IPS DF 6.9 (cell line): Measurements from ENCODE around the gene DUSP22.
"Not testable (repeated sequence)": the region's sequence is repeated elsewhere in the genome, so short reads cannot be mapped to it uniquely, and the experiment has no call there.

Experiments used
- DNase-seq: peaks from one replicate; pipeline ENCODE4 v3.0.0-alpha.2; 2013; ENCODE audit warnings: low read depth, low spot score
- H3K27ac ChIP-seq: one replicate; pipeline ENCODE4 v1.5.1; 2013; ENCODE audit warnings: low read length, control low read depth
- H3K27me3 ChIP-seq: 2 replicates; pipeline ENCODE4 v1.6.1; 2013; ENCODE audit warnings: mild to moderate bottlenecking, low read length; ENCODE audit not compliant: control insufficient read depth, insufficient read depth
- H3K36me3 ChIP-seq: 2 replicates; pipeline ENCODE4 v1.6.1; 2013; ENCODE audit warnings: low read length; ENCODE audit not compliant: control insufficient read depth, insufficient read depth
- H3K4me1 ChIP-seq: 2 replicates; pipeline ENCODE4 v1.6.1; 2013; ENCODE audit warnings: low read length; ENCODE audit not compliant: control insufficient read depth, insufficient read depth
- H3K4me3 ChIP-seq: 2 replicates; pipeline ENCODE4 v1.5.1; 2013; ENCODE audit warnings: mild to moderate bottlenecking, low read length
- H3K9me3 ChIP-seq: 2 replicates; pipeline ENCODE4 v1.6.1; 2013; ENCODE audit warnings: low read length, inconsistent platforms; ENCODE audit not compliant: control insufficient read depth, insufficient read depth
- WGBS: extraction: QIAGEN DNeasy Blood & Tissue Kit; methylation state at CpG from one replicate; pipeline ENCODE4 v1.1.7; 2013; ENCODE audit warnings: mixed read lengths, missing lambda C conversion rate; ENCODE audit not compliant: insufficient read length, insufficient coverage; 5-methylcytosine and 5-hydroxymethylcytosine counted together

DUSP22 gene

GRCh38 chr6:367298-367794 is 75.1 kb downstream of the DUSP22 start:
- Histone ChIP-seq H3K36me3 (no peaks in the 10 kb centered on the region), H3K9me3 (no peaks in the 10 kb centered on the region), H3K27ac (no peak overlapping the region), H3K4me3 (no peak overlapping the region), H3K4me1 (no peaks in the 10 kb centered on the region), H3K27me3 (no peaks in the 10 kb centered on the region)
- DNase-seq, result no peak
- no CpG with 5 or more reads among the region's 8 CpGs for WGBS

- H3K4me3 ChIP-seq, result no peak overlapping the region
- no peaks in the 10 kb centered on the region for H3K27me3 ChIP-seq
- no CpG with 5 or more reads among the region's 17 CpGs for WGBS
- H3K36me3 ChIP-seq, result no peaks in the 10 kb centered on the region
- no peak for DNase-seq
- H3K27ac ChIP-seq, result no peak overlapping the region
- no peaks in the 10 kb centered on the region for H3K4me1 ChIP-seq
- no peaks in the 10 kb centered on the region for H3K9me3 ChIP-seq
Observed at GRCh38 chr6:367891-368630, 75.8 kb downstream of the DUSP22 start.

GRCh38 chr6:369559-370431 is 77.5 kb downstream of the DUSP22 start:
- Histone ChIP-seq H3K9me3 (no peaks in the 10 kb centered on the region), H3K27me3 (no peaks in the 10 kb centered on the region), H3K4me3 (no peak overlapping the region), H3K36me3 (no peaks in the 10 kb centered on the region), H3K27ac (no peak overlapping the region), H3K4me1 (peaks cover 3% of the 10 kb centered on the region)
- WGBS, result no CpG with 5 or more reads among the region's 13 CpGs
- DNase-seq, result no peak

- no peaks in the 10 kb centered on the region for H3K27me3 ChIP-seq
Observed at GRCh38 chr6:370555-370954, 78.3 kb downstream of the DUSP22 start.

GRCh38 chr6:371851-372250 is 79.6 kb downstream of the DUSP22 start:
- WGBS, result no CpG with 5 or more reads among the region's 2 CpGs
- not testable (repeated sequence) for DNase-seq, H3K27me3 ChIP-seq, H3K27ac ChIP-seq, H3K4me1 ChIP-seq, H3K4me3 ChIP-seq, H3K9me3 ChIP-seq, H3K36me3 ChIP-seq

More at GRCh38 chr6:370555-370954, 78.3 kb downstream of the DUSP22 start:
- peaks cover 3% of the 10 kb centered on the region for H3K4me1 ChIP-seq
- H3K9me3 ChIP-seq, result no peaks in the 10 kb centered on the region
- no CpG with 5 or more reads among the region's 6 CpGs for WGBS
- no peak for DNase-seq
- no peak overlapping the region for H3K4me3 ChIP-seq
- no peaks in the 10 kb centered on the region for H3K36me3 ChIP-seq
- H3K27ac ChIP-seq, result no peak overlapping the region

GRCh38 chr6:372336-372911 is 80.1 kb downstream of the DUSP22 start:
- no peaks in the 10 kb centered on the region for H3K9me3 ChIP-seq
- H3K27me3 ChIP-seq, result no peaks in the 10 kb centered on the region
- H3K36me3 ChIP-seq, result no peaks in the 10 kb centered on the region
- peaks cover 3% of the 10 kb centered on the region for H3K4me1 ChIP-seq
- H3K4me3 ChIP-seq, result no peak overlapping the region
- no CpG with 5 or more reads among the region's 16 CpGs for WGBS
- no peak overlapping the region for H3K27ac ChIP-seq
- DNase-seq, result no peak

GRCh38 chr6:373031-373430 is 80.7 kb downstream of the DUSP22 start:
- no peaks in the 10 kb centered on the region for H3K36me3 ChIP-seq
- no peak overlapping the region for H3K4me3 ChIP-seq
- WGBS, result no CpG with 5 or more reads among the region's 8 CpGs
- no peaks in the 10 kb centered on the region for H3K27me3 ChIP-seq
- DNase-seq, result no peak
- no peak overlapping the region for H3K27ac ChIP-seq
- H3K4me1 ChIP-seq, result peaks cover 3% of the 10 kb centered on the region
- H3K9me3 ChIP-seq, result no peaks in the 10 kb centered on the region

- H3K9me3 ChIP-seq, result no peaks in the 10 kb centered on the region
- H3K4me3 ChIP-seq, result no peak overlapping the region
- peaks cover 3% of the 10 kb centered on the region for H3K4me1 ChIP-seq
- WGBS, result no CpG with 5 or more reads among the region's 26 CpGs
- no peaks in the 10 kb centered on the region for H3K27me3 ChIP-seq
- no peak for DNase-seq
- no peaks in the 10 kb centered on the region for H3K36me3 ChIP-seq
- no peak overlapping the region for H3K27ac ChIP-seq
Observed at GRCh38 chr6:373773-374724, 81.8 kb downstream of the DUSP22 start.

GRCh38 chr6:374956-375355 is 82.7 kb downstream of the DUSP22 start:
- WGBS, result no CpG with 5 or more reads among the region's 8 CpGs
- H3K9me3 ChIP-seq, result no peaks in the 10 kb centered on the region
- no peak overlapping the region for H3K27ac ChIP-seq

More at GRCh38 chr6:374956-375355, 82.7 kb downstream of the DUSP22 start:
- Histone ChIP-seq H3K4me1 (peaks cover 3% of the 10 kb centered on the region), H3K4me3 (no peak overlapping the region), H3K27me3 (no peaks in the 10 kb centered on the region), H3K36me3 (no peaks in the 10 kb centered on the region)
- DNase-seq, result no peak
